Body of pancreas (tissue), 4 donors: ENCODE results near the gene CLSTN2.

ENCODE experiments used
- POLR2A ChIP-seq, 3 donors: fragments of 450-650 bp; IDR thresholded peaks; one replicate each; pipeline ENCODE4 v1.6.1; 2016; ENCODE audit warnings: antibody characterized with exemption in 3 of 3, mild to moderate bottlenecking in 2 of 3
- TF ChIP-seq, protein P1 (sequence below), 7 experiments: fragments of 450-650 bp in 4 of 7; fragments of 200-600 bp in 3 of 7; sonication (generic) in 3 of 7; IDR thresholded peaks; one replicate each; pipeline ENCODE4 v1.5.1; 2016 to 2019; ENCODE audit warnings: antibody characterized with exemption in 7 of 7

DNA sequence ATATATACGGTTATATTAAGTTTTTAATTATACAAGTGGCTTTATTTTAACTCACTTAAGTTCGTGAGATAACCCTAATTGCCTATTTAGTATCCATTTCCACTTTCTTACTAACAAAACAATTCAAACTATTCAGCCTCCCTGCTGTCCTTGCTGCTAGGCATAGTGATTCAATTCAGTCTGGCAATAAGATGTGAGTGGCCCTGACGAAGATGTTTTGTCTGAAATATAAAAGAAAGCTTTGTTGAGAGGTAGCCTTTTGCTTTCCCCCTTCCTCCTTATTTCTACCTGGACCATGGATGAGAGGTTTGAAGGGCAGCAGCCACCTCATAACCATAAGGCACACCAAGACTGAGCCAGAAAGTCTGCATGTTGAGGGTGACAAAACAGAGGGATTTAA is 653.6 kb downstream of the CLSTN2 start:
- TF ChIP-seq, protein P1, sequence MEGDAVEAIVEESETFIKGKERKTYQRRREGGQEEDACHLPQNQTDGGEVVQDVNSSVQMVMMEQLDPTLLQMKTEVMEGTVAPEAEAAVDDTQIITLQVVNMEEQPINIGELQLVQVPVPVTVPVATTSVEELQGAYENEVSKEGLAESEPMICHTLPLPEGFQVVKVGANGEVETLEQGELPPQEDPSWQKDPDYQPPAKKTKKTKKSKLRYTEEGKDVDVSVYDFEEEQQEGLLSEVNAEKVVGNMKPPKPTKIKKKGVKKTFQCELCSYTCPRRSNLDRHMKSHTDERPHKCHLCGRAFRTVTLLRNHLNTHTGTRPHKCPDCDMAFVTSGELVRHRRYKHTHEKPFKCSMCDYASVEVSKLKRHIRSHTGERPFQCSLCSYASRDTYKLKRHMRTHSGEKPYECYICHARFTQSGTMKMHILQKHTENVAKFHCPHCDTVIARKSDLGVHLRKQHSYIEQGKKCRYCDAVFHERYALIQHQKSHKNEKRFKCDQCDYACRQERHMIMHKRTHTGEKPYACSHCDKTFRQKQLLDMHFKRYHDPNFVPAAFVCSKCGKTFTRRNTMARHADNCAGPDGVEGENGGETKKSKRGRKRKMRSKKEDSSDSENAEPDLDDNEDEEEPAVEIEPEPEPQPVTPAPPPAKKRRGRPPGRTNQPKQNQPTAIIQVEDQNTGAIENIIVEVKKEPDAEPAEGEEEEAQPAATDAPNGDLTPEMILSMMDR (IDR thresholded peaks at IDR 0.05), result no peak
- no peak for TF ChIP-seq POLR2A (IDR thresholded peaks at IDR 0.05)
